Tibial nerve (tissue), 4 donors: ENCODE data around the gene TNFRSF25. TPM values are rescaled to one million over a fixed set of nuclear protein-coding genes. Genes with fewer than 3 reads are reported as not detected.

Experiments used
- DNase-seq, 2 donors: peaks; one replicate each; pipeline ENCODE4 v3.0.0-alpha.2; 2019; ENCODE audit warnings: low spot score in 2 of 2
- H3K27ac ChIP-seq, 4 donors: fragments of 200-600 bp; sonication (generic) in 3 of 4; one replicate each; pipeline ENCODE4 v1.5.1; 2017 to 2019; ENCODE audit warnings: mild to moderate bottlenecking in 1 of 4
- H3K27me3 ChIP-seq, 2 donors: fragments of 200-600 bp; sonication (generic) in 1 of 2; one replicate each; pipeline versions ENCODE4 v1.5.1 to v1.6.0; 2017 to 2019
- H3K36me3 ChIP-seq, 3 donors: fragments of 200-600 bp; sonication (generic); one replicate each; pipeline ENCODE4 v1.5.1; 2018 to 2019
- H3K4me1 ChIP-seq, 4 donors: fragments of 200-600 bp; sonication (generic) in 3 of 4; one replicate each; pipeline ENCODE4 v1.5.1; 2017 to 2019
- H3K4me3 ChIP-seq, 4 donors: fragments of 200-600 bp; sonication (generic) in 3 of 4; one replicate each; pipeline ENCODE4 v1.5.1; 2017 to 2019; ENCODE audit warnings: mild to moderate bottlenecking in 1 of 4, moderate library complexity in 1 of 4
- H3K9me3 ChIP-seq, 4 donors: fragments of 200-600 bp; sonication (generic) in 3 of 4; one replicate each; pipeline ENCODE4 v1.5.1; 2017 to 2019
- CTCF ChIP-seq, 5 experiments: fragments of 200-600 bp in 3 of 5; fragments of 450-650 bp in 2 of 5; sonication (generic) in 3 of 5; IDR thresholded peaks; one replicate each; pipeline ENCODE4 v1.5.1; 2016 to 2019; ENCODE audit warnings: antibody characterized with exemption in 5 of 5, mild to moderate bottlenecking in 3 of 5, moderate library complexity in 2 of 5
- EP300 ChIP-seq, 2 donors: sonication (generic); formaldehyde crosslinking; IDR thresholded peaks; one replicate each; pipeline ENCODE4 v1.6.1; 2017; ENCODE audit warnings: antibody characterized with exemption in 2 of 2, mild to moderate bottlenecking in 1 of 2
- POLR2A ChIP-seq, 2 donors: fragments of 450-650 bp; IDR thresholded peaks; one replicate each; pipeline ENCODE4 v1.6.1; 2017; ENCODE audit warnings: antibody characterized with exemption in 2 of 2, mild to moderate bottlenecking in 2 of 2, moderate library complexity in 2 of 2
- WGBS, 2 donors: methylation state at CpG; one replicate each; pipeline ENCODE4 v1.1.5; 2018; 5-methylcytosine and 5-hydroxymethylcytosine counted together
- total RNA-seq, 4 donors: library from RNA; depleted of rRNA; stranded (reverse); fragments of >200 nt; gene quantifications; one replicate each; pipeline ENCODE4 v1.1.0, GENCODE V29; 2016

Gene TNFRSF25
- total RNA-seq, 4 donors from 2014 or later = 32.3 to 79.8 (median 53.4) TPM

GRCh38 chr1:6445062-6445763 lies 20.8 kb downstream of the TNFRSF25 start:
- TF ChIP-seq EP300 (IDR thresholded peaks at IDR 0.05) = no peak
- peak; percentile 35 to 51 (median 44) for TF ChIP-seq CTCF (IDR thresholded peaks at IDR 0.05)
- no peaks in the 10 kb centered on the region for H3K9me3 ChIP-seq
- H3K27ac ChIP-seq = no peak overlapping the region
- peaks cover 0 to 67% of the 10 kb centered on the region in 2 donors for H3K27me3 ChIP-seq
- peaks cover 0 to 44% (median 11%) of the 10 kb centered on the region in 4 donors for H3K4me1 ChIP-seq
- 47 to 52% methylated on average over 6 to 13 of the region's 19 CpGs for WGBS, 2 donors
- no peak overlapping the region for H3K4me3 ChIP-seq
- no peak for DNase-seq
- no peaks in the 10 kb centered on the region for H3K36me3 ChIP-seq

GRCh38 chr1:6444377-6444776 lies 21.6 kb downstream of the TNFRSF25 start:
- Histone ChIP-seq H3K27ac (no peak overlapping the region), H3K9me3 (no peaks in the 10 kb centered on the region), H3K36me3 (no peaks in the 10 kb centered on the region), H3K4me3 (no peak overlapping the region), H3K4me1 (peaks cover 0 to 39% (median 12%) of the 10 kb centered on the region in 4 donors), H3K27me3 (peaks cover 0 to 67% of the 10 kb centered on the region in 2 donors)
- DNase-seq = no peak
- TF ChIP-seq EP300 (IDR thresholded peaks at IDR 0.05) (no peak), POLR2A (IDR thresholded peaks at IDR 0.05) (no peak)
- 81 to 86% methylated on average over 9 to 12 of the region's 15 CpGs for WGBS, 2 donors

GRCh38 chr1:6443339-6444115 lies 22.4 kb downstream of the TNFRSF25 start:
- peaks cover 0 to 62% of the 10 kb centered on the region in 2 donors for H3K27me3 ChIP-seq
- H3K27ac ChIP-seq = no peak overlapping the region
- TF ChIP-seq POLR2A (IDR thresholded peaks at IDR 0.05) (no peak), EP300 (IDR thresholded peaks at IDR 0.05) (no peak), CTCF (IDR thresholded peaks at IDR 0.05) (no peak)
- H3K9me3 ChIP-seq = no peaks in the 10 kb centered on the region
- DNase-seq = no peak
- peaks cover 0 to 31% (median 12%) of the 10 kb centered on the region in 4 donors for H3K4me1 ChIP-seq
- no peaks in the 10 kb centered on the region for H3K36me3 ChIP-seq
- H3K4me3 ChIP-seq = no peak overlapping the region
- 75 to 87% methylated on average over 10 to 17 of the region's 21 CpGs for WGBS, 2 donors

GRCh38 chr1:6441586-6441985 lies 24.4 kb downstream of the TNFRSF25 start:
- no peaks in the 10 kb centered on the region for H3K9me3 ChIP-seq
- no peak overlapping the region for H3K4me3 ChIP-seq
- TF ChIP-seq POLR2A (IDR thresholded peaks at IDR 0.05) = no peak
- TF ChIP-seq EP300 (IDR thresholded peaks at IDR 0.05) = no peak
- no peak for TF ChIP-seq CTCF (IDR thresholded peaks at IDR 0.05)
- no peak for DNase-seq
- no peak overlapping the region for H3K27ac ChIP-seq
- WGBS, 2 donors = 78 to 84% methylated on average over 6 to 7 of the region's 7 CpGs
- H3K27me3 ChIP-seq = peaks cover 0 to 51% of the 10 kb centered on the region in 2 donors
- peaks cover 0 to 25% (median 3%) of the 10 kb centered on the region in 4 donors for H3K4me1 ChIP-seq
- H3K36me3 ChIP-seq = no peaks in the 10 kb centered on the region

- H3K4me3 ChIP-seq = peak overlapping the region in 2 of 4 donors; percentile 27 to 38
- peaks cover 0 to 24% (median 3%) of the 10 kb centered on the region in 4 donors for H3K4me1 ChIP-seq
- no peaks in the 10 kb centered on the region for H3K36me3 ChIP-seq
- peaks cover 0 to 46% of the 10 kb centered on the region in 2 donors for H3K27me3 ChIP-seq
- TF ChIP-seq EP300 (IDR thresholded peaks at IDR 0.05) = no peak
- peak in 4 of 5 experiments; percentile 12 to 42 (median 26) for TF ChIP-seq CTCF (IDR thresholded peaks at IDR 0.05)
- DNase-seq = no peak
- WGBS, 2 donors = 14 to 18% methylated on average over 34 to 43 of the region's 101 CpGs
- H3K27ac ChIP-seq = no peak overlapping the region
- no peaks in the 10 kb centered on the region for H3K9me3 ChIP-seq
Measured at GRCh38 chr1:6440198-6441126, 25.5 kb downstream of the TNFRSF25 start.
